MM.1S (cell line): Measurements from ENCODE around the gene SSBP3.

Experiments
- EZH2phosphoT487 ChIP-seq: fragments of 300-600 bp; sonication (generic); IDR thresholded peaks from 2 replicates; pipeline ENCODE4 v1.6.1; 2018; ENCODE audit warnings: antibody characterized with exemption, low read length
- TF ChIP-seq, protein P1 (sequence below): fragments of 300-600 bp; sonication (generic); IDR thresholded peaks from 2 replicates; pipeline ENCODE4 v1.5.1; 2016; ENCODE audit warnings: antibody characterized with exemption, low read length, mixed read lengths

DNA sequence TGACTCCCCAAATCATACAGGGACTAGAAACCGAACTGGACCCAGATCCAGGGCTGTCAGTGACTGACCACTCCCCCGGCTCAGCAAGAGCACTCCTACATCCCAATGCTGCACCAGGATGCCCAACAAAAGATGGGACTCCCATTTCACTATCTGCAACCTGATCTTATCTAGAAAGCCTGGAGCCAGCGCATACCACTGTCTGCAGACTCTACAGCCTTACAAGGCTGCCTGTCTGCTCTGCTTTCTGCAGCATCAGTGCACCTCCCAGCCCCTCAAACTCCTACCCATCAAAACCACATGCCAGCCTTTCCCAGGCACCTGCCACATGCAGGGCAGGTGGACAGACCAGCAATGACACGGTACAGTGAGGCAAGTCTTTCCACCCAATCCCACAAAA, 52.2 kb downstream of the SSBP3 start:
- TF ChIP-seq, protein P1, sequence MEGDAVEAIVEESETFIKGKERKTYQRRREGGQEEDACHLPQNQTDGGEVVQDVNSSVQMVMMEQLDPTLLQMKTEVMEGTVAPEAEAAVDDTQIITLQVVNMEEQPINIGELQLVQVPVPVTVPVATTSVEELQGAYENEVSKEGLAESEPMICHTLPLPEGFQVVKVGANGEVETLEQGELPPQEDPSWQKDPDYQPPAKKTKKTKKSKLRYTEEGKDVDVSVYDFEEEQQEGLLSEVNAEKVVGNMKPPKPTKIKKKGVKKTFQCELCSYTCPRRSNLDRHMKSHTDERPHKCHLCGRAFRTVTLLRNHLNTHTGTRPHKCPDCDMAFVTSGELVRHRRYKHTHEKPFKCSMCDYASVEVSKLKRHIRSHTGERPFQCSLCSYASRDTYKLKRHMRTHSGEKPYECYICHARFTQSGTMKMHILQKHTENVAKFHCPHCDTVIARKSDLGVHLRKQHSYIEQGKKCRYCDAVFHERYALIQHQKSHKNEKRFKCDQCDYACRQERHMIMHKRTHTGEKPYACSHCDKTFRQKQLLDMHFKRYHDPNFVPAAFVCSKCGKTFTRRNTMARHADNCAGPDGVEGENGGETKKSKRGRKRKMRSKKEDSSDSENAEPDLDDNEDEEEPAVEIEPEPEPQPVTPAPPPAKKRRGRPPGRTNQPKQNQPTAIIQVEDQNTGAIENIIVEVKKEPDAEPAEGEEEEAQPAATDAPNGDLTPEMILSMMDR, result no peak
- TF ChIP-seq EZH2phosphoT487, result no peak
